Mucosa of descending colon (tissue), 3 donors: Measurements from ENCODE around the gene HSD11B1L. TPM values are rescaled to one million over a fixed set of nuclear protein-coding genes. Genes with fewer than 3 reads are reported as not detected.
"Not testable (repeated sequence)": the region's sequence is repeated elsewhere in the genome, so short reads cannot be mapped to it uniquely, and the experiment has no call there.

ENCODE experiments used
- ATAC-seq: fragments of 200-7000 bp; cut with Tn5 transposase; one replicate; pipeline ENCODE4 v1.9.1; 2020; ENCODE audit warnings: mild to moderate bottlenecking, moderate library complexity
- DNase-seq, 3 donors: peaks; one replicate each; pipeline ENCODE4 v3.0.0-alpha.2; 2020
- H3K36me3 ChIP-seq: fragments of 200-600 bp; one replicate; pipeline ENCODE4 v1.8.0; 2021; ENCODE audit warnings: low read depth, mild to moderate bottlenecking
- H3K4me1 ChIP-seq: fragments of 200-600 bp; one replicate; pipeline ENCODE4 v1.8.0; 2021; ENCODE audit warnings: low read depth, mild to moderate bottlenecking
- H3K4me3 ChIP-seq: fragments of 200-600 bp; one replicate; pipeline ENCODE4 v1.8.0; 2021; ENCODE audit warnings: mild to moderate bottlenecking
- H3K9me3 ChIP-seq: fragments of 200-600 bp; one replicate; pipeline ENCODE4 v1.8.0; 2021; ENCODE audit warnings: mild to moderate bottlenecking
- intact Hi-C, 2 donors: fragments of 100-400 bp; cut with DNase I in 1 of 2; cut with micrococcal nuclease in 1 of 2; formaldehyde crosslinking; loops; one replicate each; pipeline versions ENCODE4 v1.11.0 to v1.11.1; 2022; cut with DNase I, micrococcal nuclease
- total RNA-seq, 3 donors: library from RNA; stranded (reverse); fragmentation: NEBNext Ultra II Directional in 2 of 3; extraction: Animal tissue kit (Norgen Biotek cat#: 25700) in 2 of 3; gene quantifications; one replicate each; pipeline versions ENCODE4 v1.2.1 to v1.2.4, GENCODE V29; 2021 to 2023
- TF ChIP-seq, protein P1 (sequence below): fragments of 200-600 bp; IDR thresholded peaks from one replicate; pipeline ENCODE4 v1.8.0; 2022; ENCODE audit warnings: antibody characterized with exemption, mild to moderate bottlenecking
- donor health status: DM: no; HTN: no; CAD: no; lungs with moderate emphysema.
- donor health status: DM: no; HTN: no; CAD: no.
- donor health status: DM: no; HTN: yes; CAD: no.

The HSD11B1L gene
- total RNA-seq, 3 donors from 2014 or later = 2.3 to 8.2 (median 3.3) TPM

DNA sequence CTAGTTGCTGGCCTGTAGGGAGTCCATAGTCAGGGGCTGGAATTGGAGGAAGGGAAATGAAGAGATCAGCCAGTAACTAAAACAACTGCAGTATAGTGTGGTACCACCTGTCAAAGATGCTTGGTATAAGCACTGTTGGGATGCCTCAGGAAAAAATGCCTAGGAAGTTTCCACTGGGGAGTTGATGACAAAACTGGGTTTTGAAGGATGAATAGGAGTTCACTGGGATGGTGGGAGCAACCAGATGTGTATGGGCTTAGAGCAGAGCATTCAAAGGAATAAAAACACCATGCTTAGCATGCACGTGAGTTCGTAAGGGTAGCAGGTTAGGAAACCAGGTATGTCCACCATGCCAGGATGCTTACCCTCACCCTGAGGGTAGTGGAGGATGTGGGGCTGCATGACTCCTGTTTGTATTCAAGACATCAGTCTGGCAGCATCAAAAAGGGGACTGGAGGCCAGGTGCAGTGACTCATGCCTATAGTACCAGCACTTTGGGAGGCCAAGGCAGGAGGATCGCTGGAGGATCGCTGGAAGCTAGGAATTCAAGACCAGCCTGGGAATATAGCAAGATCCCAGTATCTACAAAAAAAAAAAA, 46.7 kb downstream of the HSD11B1L start:
- H3K9me3 ChIP-seq = peaks cover 11% of the 10 kb centered on the region
- TF ChIP-seq, protein P1, sequence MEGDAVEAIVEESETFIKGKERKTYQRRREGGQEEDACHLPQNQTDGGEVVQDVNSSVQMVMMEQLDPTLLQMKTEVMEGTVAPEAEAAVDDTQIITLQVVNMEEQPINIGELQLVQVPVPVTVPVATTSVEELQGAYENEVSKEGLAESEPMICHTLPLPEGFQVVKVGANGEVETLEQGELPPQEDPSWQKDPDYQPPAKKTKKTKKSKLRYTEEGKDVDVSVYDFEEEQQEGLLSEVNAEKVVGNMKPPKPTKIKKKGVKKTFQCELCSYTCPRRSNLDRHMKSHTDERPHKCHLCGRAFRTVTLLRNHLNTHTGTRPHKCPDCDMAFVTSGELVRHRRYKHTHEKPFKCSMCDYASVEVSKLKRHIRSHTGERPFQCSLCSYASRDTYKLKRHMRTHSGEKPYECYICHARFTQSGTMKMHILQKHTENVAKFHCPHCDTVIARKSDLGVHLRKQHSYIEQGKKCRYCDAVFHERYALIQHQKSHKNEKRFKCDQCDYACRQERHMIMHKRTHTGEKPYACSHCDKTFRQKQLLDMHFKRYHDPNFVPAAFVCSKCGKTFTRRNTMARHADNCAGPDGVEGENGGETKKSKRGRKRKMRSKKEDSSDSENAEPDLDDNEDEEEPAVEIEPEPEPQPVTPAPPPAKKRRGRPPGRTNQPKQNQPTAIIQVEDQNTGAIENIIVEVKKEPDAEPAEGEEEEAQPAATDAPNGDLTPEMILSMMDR = no peak
- no peaks in the 10 kb centered on the region for H3K36me3 ChIP-seq
- H3K4me3 ChIP-seq = no peak overlapping the region
- DNase-seq = no peak
- no peak for ATAC-seq
- intact Hi-C loops = no loop called here
- no peaks in the 10 kb centered on the region for H3K4me1 ChIP-seq

DNA sequence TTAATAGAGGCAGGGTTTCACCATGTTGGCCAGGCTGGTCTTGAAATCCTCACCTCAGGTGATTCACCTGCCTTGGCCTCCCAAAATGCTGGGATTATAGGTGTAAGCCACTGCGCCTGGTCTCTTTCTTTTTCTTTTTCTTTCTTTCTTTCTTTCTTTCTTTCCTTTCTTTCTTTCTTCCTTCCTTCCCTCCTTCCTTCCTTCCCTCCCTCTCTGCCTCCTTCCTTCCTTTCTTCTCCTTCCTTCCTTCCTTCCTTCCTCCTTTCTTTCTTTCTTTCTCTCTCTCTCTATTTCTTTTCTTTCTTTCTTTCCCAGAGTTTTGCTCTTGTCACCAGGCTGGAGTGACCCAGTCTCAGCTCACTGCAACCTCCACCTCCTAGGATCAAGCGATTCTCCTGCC, 52.3 kb downstream of the HSD11B1L start:
- H3K4me1 ChIP-seq, DNase-seq, H3K36me3 ChIP-seq, H3K4me3 ChIP-seq, intact Hi-C loops, ATAC-seq: not testable (repeated sequence)
- H3K9me3 ChIP-seq = peaks cover 11% of the 10 kb centered on the region

Other genes with a start within 250 kb of the HSD11B1L start
- not detected for gene ZNRF4, start 225.6 kb upstream of the HSD11B1L start, total RNA-seq
- 1 to 10 TPM; 4.6 to 9.0 (median 5.6) TPM for gene TINCR, start 113.1 kb upstream of the HSD11B1L start, total RNA-seq
- 100 to 1,000 TPM in 2 of 3 donors, 10 to 100 TPM in 1; 66.7 to 122 (median 102) TPM for gene SAFB2, start 58.3 kb upstream of the HSD11B1L start, total RNA-seq
- gene SAFB, start 57.9 kb upstream of the HSD11B1L start, total RNA-seq = 100 to 1,000 TPM in 1 of 3 donors, 10 to 100 TPM in 2; 78.8 to 115 (median 83.3) TPM
- gene MICOS13, start 511 bp upstream of the HSD11B1L start, total RNA-seq = 10 to 100 TPM; 70.1 to 73.7 (median 70.9) TPM
- 100 to 1,000 TPM; 541 to 812 (median 769) TPM for gene RPL36, start 9.3 kb downstream of the HSD11B1L start, total RNA-seq
- 10 to 100 TPM; 55.9 to 63.0 (median 55.9) TPM for gene LONP1, start 39.1 kb downstream of the HSD11B1L start, total RNA-seq
- gene CATSPERD, start 39.6 kb downstream of the HSD11B1L start, total RNA-seq = not detected
- gene PRR22, start 103.7 kb downstream of the HSD11B1L start, total RNA-seq = 1 to 10 TPM; 3.1 to 6.8 (median 4.1) TPM
- gene DUS3L, start 110.1 kb downstream of the HSD11B1L start, total RNA-seq = 10 to 100 TPM; 33.3 to 36.9 (median 35.6) TPM
- 10 to 100 TPM in 1 of 3 donors, 1 to 10 TPM in 1, under 1 TPM in 1; 0.64 to 11.3 (median 1.4) TPM for gene NRTN, start 124.0 kb downstream of the HSD11B1L start, total RNA-seq
- 10 to 100 TPM; 44.4 to 93.6 (median 82.3) TPM for gene FUT6, start 158.7 kb downstream of the HSD11B1L start, total RNA-seq
- gene FUT3, start 170.4 kb downstream of the HSD11B1L start, total RNA-seq = 100 to 1,000 TPM; 128 to 276 (median 215) TPM
- not detected for gene FUT5, start 189.5 kb downstream of the HSD11B1L start, total RNA-seq
- 100 to 1,000 TPM; 178 to 213 (median 182) TPM for gene NDUFA11, start 222.8 kb downstream of the HSD11B1L start, total RNA-seq
- 10 to 100 TPM in 1 of 3 donors, 1 to 10 TPM in 2; 5.6 to 10.0 (median 8.3) TPM for gene VMAC, start 223.8 kb downstream of the HSD11B1L start, total RNA-seq
- 10 to 100 TPM in 2 of 3 donors, 1 to 10 TPM in 1; 9.5 to 20.2 (median 16.4) TPM for gene CAPS, start 233.2 kb downstream of the HSD11B1L start, total RNA-seq